Measurements from ENCODE around the gene SGMS1.
"Not testable (repeated sequence)": the region's sequence is repeated elsewhere in the genome, so short reads cannot be mapped to it uniquely, and the experiment has no call there.

Gene SGMS1

DNA sequence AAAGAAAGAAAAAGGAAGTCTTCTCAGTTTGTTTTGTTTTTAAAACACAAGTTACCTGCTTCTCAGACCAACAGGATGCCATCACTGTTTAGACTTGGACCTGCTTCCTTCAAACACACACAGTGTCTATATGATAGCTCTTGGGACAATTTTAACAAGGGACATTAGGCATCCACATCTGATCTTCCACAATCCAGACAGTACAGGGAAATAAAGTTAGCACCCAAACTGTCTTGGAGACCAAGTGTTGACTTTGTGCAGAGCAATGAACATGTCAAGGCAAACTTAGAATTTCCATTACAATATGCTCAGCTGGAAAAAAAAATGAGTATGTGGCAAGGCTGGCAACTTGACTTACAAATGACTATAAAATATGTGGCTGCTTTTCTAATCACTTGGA is 80.9 kb downstream of the SGMS1 start:
- TF ChIP-seq SPI1 (IDR thresholded peaks at IDR 0.05; ENCODE audit: low read depth, low read length): peak; percentile 18; the same call in 1 of the 2 replicates
- no peak for TF ChIP-seq TAF1 (IDR thresholded peaks at IDR 0.05; ENCODE audit: low read depth, low read length)
- DNase-seq (ENCODE audit: insufficient read length, low spot score): no peak
- peak; percentile 77 for FAIRE-seq

DNA sequence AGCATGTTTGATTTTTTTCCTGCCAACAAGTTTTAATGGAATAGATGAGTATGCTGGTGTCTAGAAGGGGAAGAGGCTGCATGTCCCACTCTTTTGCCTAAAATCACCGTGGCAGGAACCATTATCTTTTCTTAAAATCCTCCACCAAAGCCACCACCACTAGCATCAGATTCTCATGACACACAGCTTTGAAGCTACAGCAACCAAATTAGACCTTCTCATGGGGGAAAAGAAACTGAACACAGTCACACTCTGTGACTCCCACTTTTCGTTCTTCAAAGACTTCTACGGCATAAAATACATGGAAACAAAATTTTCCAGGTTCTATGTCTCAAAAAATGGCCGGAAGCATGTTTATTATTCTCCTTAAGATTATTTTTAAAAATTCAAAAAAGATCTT is 81.8 kb downstream of the SGMS1 start:
- DNase-seq (ENCODE audit: insufficient read length, low spot score) (no peak), FAIRE-seq (peak; percentile 57)
- no peak for TF ChIP-seq SPI1 (IDR thresholded peaks at IDR 0.05; ENCODE audit: low read depth, low read length)
- TF ChIP-seq POU2F2 (IDR thresholded peaks at IDR 0.05; ENCODE audit: low read depth, low read length): no peak

DNA sequence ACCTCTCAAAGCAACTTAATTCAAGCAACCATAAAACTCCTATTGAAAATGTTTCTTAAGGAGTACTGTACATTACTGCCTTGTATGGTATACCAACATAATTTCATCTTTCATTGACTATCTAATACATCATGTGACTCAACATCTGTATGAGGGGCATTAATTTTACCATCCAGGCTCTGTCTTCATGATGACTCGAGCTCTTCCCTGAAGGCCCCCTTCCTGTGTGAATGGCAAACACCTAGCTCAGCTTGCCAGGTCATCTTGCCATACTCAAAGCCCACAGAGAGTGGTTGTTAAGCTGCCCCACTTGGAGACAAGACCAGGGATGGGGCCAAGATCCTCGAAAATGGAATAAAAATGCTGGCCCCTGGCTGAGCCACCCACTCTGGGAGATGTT is 82.4 kb downstream of the SGMS1 start:
- no peak for FAIRE-seq
- TF ChIP-seq POU2F2 (IDR thresholded peaks at IDR 0.05; ENCODE audit: low read depth, low read length) (no peak), TAF1 (IDR thresholded peaks at IDR 0.05; ENCODE audit: low read depth, low read length) (no peak), POLR2AphosphoS5 (IDR thresholded peaks at IDR 0.05; ENCODE audit: low read depth, low read length) (no peak), SPI1 (IDR thresholded peaks at IDR 0.05; ENCODE audit: low read depth, low read length) (no peak), POLR2A (IDR thresholded peaks at IDR 0.05; ENCODE audit: low read depth, low read length) (no peak), PAX5 (IDR thresholded peaks at IDR 0.05; ENCODE audit: insufficient read depth, low read length, severe bottlenecking) (no peak)
- DNase-seq (ENCODE audit: insufficient read length, low spot score): no peak

DNA sequence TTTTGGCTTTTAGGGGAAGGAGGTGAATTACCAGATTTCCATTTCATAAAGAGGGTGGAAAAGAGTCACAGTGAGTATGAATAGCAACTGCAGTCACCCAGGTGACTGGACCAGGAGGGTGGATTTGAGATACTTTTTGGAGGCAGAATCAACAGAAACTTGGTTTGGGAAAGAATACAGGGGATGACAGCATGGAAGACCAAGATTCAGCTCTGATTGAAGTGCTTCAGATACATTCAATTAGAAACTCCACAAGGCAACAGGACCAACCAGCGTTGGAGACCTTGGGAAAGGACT is 83.0 kb downstream of the SGMS1 start:
- TF ChIP-seq POLR2A (IDR thresholded peaks at IDR 0.05; ENCODE audit: low read depth, low read length) (no peak), TAF1 (IDR thresholded peaks at IDR 0.05; ENCODE audit: low read depth, low read length) (no peak), SPI1 (IDR thresholded peaks at IDR 0.05; ENCODE audit: low read depth, low read length) (no peak), PAX5 (IDR thresholded peaks at IDR 0.05; ENCODE audit: insufficient read depth, low read length, severe bottlenecking) (no peak), POU2F2 (IDR thresholded peaks at IDR 0.05; ENCODE audit: low read depth, low read length) (no peak), POLR2AphosphoS5 (IDR thresholded peaks at IDR 0.05; ENCODE audit: low read depth, low read length) (no peak)
- FAIRE-seq (peak; percentile 13), DNase-seq (ENCODE audit: insufficient read length, low spot score) (no peak)

DNA sequence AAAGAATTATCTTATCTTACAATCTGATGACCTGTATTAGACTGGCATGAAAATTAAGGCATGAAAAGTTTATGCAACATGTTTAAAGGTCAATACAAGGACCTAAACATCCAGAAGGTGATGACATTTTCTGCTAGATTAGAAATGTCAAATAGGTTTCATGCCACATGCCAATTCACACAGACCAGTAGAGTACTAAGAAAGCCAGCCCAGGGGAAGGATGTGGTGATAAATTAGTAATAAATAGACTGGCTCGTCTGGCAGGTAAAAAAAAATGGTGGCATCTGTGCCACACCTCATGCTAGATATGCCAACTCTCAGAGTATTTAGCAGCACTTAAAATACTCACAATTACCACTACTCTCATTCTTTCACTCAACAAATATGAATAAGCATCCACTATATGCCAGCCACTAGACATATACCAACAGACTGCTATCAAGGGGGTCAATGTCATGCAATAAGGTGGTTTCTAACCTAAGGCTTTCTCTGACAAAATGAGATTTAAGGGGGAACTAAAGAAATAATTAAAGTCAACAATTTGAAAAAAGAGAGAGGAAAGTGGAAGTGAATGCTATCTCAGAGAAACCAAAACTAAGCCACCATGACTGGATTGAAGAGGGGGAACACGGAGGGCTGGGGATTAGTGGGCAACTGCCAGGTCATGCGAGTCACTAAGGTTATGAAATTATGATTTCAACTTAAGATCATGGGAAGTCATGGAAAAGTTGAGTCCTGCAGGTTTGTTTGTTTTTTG is 83.5 kb downstream of the SGMS1 start:
- peak; percentile 67 for FAIRE-seq
- DNase-seq (ENCODE audit: insufficient read length, low spot score): no peak
- no peak for TF ChIP-seq TAF1 (IDR thresholded peaks at IDR 0.05; ENCODE audit: low read depth, low read length)
- peak; percentile 35 for TF ChIP-seq PAX5 (IDR thresholded peaks at IDR 0.05; ENCODE audit: insufficient read depth, low read length, severe bottlenecking)
- TF ChIP-seq POLR2AphosphoS5 (IDR thresholded peaks at IDR 0.05; ENCODE audit: low read depth, low read length): no peak
- TF ChIP-seq SPI1 (IDR thresholded peaks at IDR 0.05; ENCODE audit: low read depth, low read length): peak; percentile 61
- no peak for TF ChIP-seq POLR2A (IDR thresholded peaks at IDR 0.05; ENCODE audit: low read depth, low read length)
- TF ChIP-seq POU2F2 (IDR thresholded peaks at IDR 0.05; ENCODE audit: low read depth, low read length): no peak

DNA sequence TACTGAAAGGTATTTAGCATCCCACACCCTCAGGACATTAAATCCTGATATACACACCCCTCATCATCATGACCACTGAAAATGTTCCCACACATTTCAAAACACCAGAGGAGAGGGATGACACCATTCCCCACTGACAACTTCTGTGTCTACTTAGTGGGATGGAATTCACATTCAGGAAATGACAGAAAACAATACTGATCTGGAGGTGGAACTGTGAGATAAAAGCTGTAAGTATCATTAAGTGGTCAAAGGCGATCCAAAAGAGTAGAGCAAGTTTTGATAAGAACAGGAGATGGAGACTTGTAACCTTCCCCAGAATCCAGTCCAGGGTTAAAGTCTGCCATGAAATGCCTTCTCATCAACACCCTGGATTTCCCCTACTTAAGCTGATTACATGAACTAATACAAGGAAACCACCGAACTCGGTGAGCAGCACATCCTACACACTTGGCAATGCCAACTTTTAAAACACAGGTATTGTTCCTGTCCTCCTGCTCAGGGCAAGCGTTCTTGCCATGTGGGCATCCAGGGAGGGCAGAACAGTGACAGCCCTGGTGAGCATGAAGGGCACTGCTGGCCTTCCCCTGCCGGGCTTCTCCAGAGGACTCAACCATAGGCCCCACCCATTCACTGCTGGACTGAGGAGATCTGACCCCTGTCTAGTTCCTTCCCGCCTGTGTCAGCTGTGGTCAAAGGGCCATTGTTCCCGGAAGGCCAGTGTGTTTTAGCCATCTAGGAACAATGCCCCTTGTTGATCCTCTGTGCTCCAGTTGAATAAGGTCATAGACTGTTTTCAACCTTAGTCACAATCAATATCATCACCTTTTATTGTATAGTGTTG is 85.0 kb downstream of the SGMS1 start:
- FAIRE-seq: peak; percentile 66

DNA sequence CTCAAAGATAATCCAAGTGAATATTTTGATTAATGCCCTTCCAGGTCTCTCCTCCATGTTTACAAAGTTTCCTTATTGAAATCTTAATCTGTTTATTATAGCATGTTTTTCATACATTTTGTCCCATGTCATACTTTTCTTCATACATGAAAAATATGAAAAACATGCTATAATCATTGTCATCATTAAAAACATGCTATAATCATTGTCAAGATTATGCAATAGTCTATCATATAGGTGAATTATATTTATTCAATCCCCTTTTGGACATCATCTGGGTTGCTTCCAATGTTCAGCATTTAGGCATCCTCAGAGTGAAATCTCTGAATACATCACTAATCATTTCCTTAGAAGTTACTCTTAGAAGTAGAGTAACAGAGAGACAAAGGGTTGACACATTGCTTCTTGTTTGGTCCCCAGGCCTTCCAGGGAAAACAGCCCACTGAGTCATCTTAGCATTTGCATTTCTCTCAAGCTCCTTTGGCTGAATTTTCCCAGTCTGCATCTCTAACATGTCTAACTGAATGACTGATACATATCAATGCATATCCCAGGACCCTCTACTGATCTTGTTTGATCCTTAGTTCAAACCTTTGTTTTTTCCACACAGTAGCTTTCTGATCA is 87.0 kb downstream of the SGMS1 start:
- DNase-seq (ENCODE audit: insufficient read length, low spot score) (no peak), FAIRE-seq (no peak)
- TF ChIP-seq POLR2AphosphoS5 (IDR thresholded peaks at IDR 0.05; ENCODE audit: low read depth, low read length) (no peak), PAX5 (IDR thresholded peaks at IDR 0.05; ENCODE audit: insufficient read depth, low read length, severe bottlenecking) (no peak), POU2F2 (IDR thresholded peaks at IDR 0.05; ENCODE audit: low read depth, low read length) (no peak), TAF1 (IDR thresholded peaks at IDR 0.05; ENCODE audit: low read depth, low read length) (no peak), SPI1 (IDR thresholded peaks at IDR 0.05; ENCODE audit: low read depth, low read length) (no peak), POLR2A (IDR thresholded peaks at IDR 0.05; ENCODE audit: low read depth, low read length) (no peak)

More for the DNA sequence above, 85.0 kb downstream of the SGMS1 start:
- TF ChIP-seq TAF1 (IDR thresholded peaks at IDR 0.05; ENCODE audit: low read depth, low read length): no peak
- no peak for TF ChIP-seq POLR2A (IDR thresholded peaks at IDR 0.05; ENCODE audit: low read depth, low read length)
- no peak for TF ChIP-seq PAX5 (IDR thresholded peaks at IDR 0.05; ENCODE audit: insufficient read depth, low read length, severe bottlenecking)
- no peak for TF ChIP-seq POU2F2 (IDR thresholded peaks at IDR 0.05; ENCODE audit: low read depth, low read length)
- TF ChIP-seq SPI1 (IDR thresholded peaks at IDR 0.05; ENCODE audit: low read depth, low read length): no peak
- no peak for TF ChIP-seq POLR2AphosphoS5 (IDR thresholded peaks at IDR 0.05; ENCODE audit: low read depth, low read length)
- DNase-seq (ENCODE audit: insufficient read length, low spot score): no peak

DNA sequence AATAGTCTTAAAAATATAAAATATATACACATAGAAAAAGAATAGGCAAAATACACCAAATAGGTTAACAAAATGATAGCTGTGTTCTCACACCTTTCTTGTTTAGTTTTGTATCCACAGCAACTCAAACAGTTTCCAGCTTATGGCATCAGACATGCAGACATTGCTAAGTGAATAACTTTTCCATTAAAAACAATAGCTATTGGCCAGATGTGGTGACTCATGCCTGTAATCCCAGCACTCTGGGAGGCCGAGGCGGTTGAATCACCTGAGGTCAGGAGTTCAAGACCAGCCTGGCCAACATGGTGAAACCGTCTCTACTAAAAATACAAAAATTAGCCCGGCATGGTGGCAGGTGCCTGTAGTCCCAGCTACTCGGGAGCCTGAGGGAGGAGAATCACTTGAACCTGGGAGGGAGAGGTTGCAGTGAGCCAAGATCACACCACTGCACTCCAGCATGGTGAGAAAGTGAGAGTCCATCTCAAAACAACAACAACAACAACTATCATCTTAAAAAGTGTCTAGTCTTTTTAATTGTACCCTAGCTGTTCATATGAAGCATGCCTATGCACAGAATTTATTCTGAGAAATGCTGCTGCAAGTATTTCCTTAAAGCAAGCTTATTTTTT is 88.9 kb downstream of the SGMS1 start:
- not testable (repeated sequence) for DNase-seq (ENCODE audit: insufficient read length, low spot score); FAIRE-seq

DNA sequence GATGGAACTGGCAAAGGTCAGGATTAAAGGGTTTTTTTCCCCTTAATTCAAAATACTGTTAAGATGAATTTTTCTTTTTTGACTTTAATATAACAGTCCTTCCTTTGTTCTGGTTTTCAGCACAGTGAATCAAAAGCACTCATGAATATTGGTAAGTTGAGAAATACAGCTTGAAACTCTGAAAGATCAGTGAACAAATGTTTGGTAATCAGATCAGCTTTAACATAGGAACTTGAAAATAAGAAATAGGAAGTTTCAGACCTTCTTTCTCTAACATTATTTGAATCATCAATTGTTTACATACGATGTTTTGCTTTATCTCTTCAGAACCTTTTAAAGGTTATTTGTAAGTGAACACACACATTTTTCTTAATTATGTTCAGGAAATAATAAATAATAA is 90.5 kb downstream of the SGMS1 start:
- no peak for TF ChIP-seq POU2F2 (IDR thresholded peaks at IDR 0.05; ENCODE audit: low read depth, low read length)
- TF ChIP-seq PAX5 (IDR thresholded peaks at IDR 0.05; ENCODE audit: insufficient read depth, low read length, severe bottlenecking): no peak
- no peak for TF ChIP-seq POLR2AphosphoS5 (IDR thresholded peaks at IDR 0.05; ENCODE audit: low read depth, low read length)
- TF ChIP-seq SPI1 (IDR thresholded peaks at IDR 0.05; ENCODE audit: low read depth, low read length): no peak
- no peak for TF ChIP-seq TAF1 (IDR thresholded peaks at IDR 0.05; ENCODE audit: low read depth, low read length)
- no peak for TF ChIP-seq POLR2A (IDR thresholded peaks at IDR 0.05; ENCODE audit: low read depth, low read length)
- no peak for DNase-seq (ENCODE audit: insufficient read length, low spot score)
- FAIRE-seq: no peak

All from GM12891 (cell line).